Peyer's patch (tissue), 4 donors: ENCODE measurements around the gene OR51A2. TPM values are rescaled to one million over a fixed set of nuclear protein-coding genes. Genes with fewer than 3 reads are reported as not detected.
"Not testable (repeated sequence)": the region's sequence is repeated elsewhere in the genome, so short reads cannot be mapped to it uniquely, and the experiment has no call there.

Experiments used
- DNase-seq, 3 donors: peaks; one replicate each; pipeline ENCODE4 v3.0.0-alpha.2; 2017 to 2019
- H3K27ac ChIP-seq, 4 donors: fragments of 200-600 bp; sonication (generic); one replicate each; pipeline ENCODE4 v1.5.1; 2016 to 2019
- H3K27me3 ChIP-seq, 2 donors: fragments of 200-600 bp; sonication (generic); one replicate each; pipeline ENCODE4 v1.5.1; 2019
- H3K36me3 ChIP-seq, 3 donors: fragments of 200-600 bp; sonication (generic); one replicate each; pipeline ENCODE4 v1.5.1; 2016 to 2019
- H3K4me1 ChIP-seq, 4 donors: fragments of 200-600 bp; sonication (generic); one replicate each; pipeline ENCODE4 v1.5.1; 2016 to 2019
- H3K4me3 ChIP-seq, 4 donors: fragments of 200-600 bp; sonication (generic); 1 replicate in 3 of 4; 2 replicates in 1 of 4; pipeline ENCODE4 v1.5.1; 2016 to 2019; ENCODE audit warnings: mild to moderate bottlenecking in 1 of 4
- H3K9me3 ChIP-seq, 4 donors: fragments of 200-600 bp; sonication (generic); one replicate each; pipeline ENCODE4 v1.5.1; 2016 to 2019; ENCODE audit warnings: mild to moderate bottlenecking in 1 of 4
- POLR2A ChIP-seq, 2 donors: fragments of 450-650 bp; IDR thresholded peaks; one replicate each; pipeline ENCODE4 v1.5.1; 2017; ENCODE audit warnings: antibody characterized with exemption in 2 of 2, mild to moderate bottlenecking in 2 of 2, moderate library complexity in 2 of 2
- total RNA-seq, 4 donors: library from RNA; depleted of rRNA; stranded (reverse); fragments of >200 nt; gene quantifications; one replicate each; pipeline ENCODE4 v1.1.0, GENCODE V29; 2016
- TF ChIP-seq, protein P1 (sequence below), 6 experiments: fragments of 450-650 bp in 4 of 6; fragments of 200-600 bp in 2 of 6; sonication (generic) in 1 of 6; IDR thresholded peaks; one replicate each; pipeline ENCODE4 v1.5.1; 2017 to 2019; ENCODE audit warnings: antibody characterized with exemption in 6 of 6, mild to moderate bottlenecking in 3 of 6, moderate library complexity in 1 of 6

OR51A2 gene, protein sequence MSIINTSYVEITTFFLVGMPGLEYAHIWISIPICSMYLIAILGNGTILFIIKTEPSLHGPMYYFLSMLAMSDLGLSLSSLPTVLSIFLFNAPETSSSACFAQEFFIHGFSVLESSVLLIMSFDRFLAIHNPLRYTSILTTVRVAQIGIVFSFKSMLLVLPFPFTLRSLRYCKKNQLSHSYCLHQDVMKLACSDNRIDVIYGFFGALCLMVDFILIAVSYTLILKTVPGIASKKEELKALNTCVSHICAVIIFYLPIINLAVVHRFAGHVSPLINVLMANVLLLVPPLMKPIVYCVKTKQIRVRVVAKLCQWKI
- not detected for total RNA-seq

- not testable (repeated sequence) for H3K4me3 ChIP-seq, H3K27me3 ChIP-seq, DNase-seq, H3K9me3 ChIP-seq, H3K27ac ChIP-seq, H3K36me3 ChIP-seq, H3K4me1 ChIP-seq
These were observed at the start of gene OR51A2 for GRCh38 chr11:4955613-4956012. TSS of gene OR51A2 (minus strand) at chr11:4955713. CDS start at chr11:4955713, 0 bp downstream.

- H3K36me3 ChIP-seq: no peaks in the 10 kb centered on the region
- no peaks in the 10 kb centered on the region for H3K27me3 ChIP-seq
- no peak overlapping the region for H3K27ac ChIP-seq
- TF ChIP-seq, protein P1, sequence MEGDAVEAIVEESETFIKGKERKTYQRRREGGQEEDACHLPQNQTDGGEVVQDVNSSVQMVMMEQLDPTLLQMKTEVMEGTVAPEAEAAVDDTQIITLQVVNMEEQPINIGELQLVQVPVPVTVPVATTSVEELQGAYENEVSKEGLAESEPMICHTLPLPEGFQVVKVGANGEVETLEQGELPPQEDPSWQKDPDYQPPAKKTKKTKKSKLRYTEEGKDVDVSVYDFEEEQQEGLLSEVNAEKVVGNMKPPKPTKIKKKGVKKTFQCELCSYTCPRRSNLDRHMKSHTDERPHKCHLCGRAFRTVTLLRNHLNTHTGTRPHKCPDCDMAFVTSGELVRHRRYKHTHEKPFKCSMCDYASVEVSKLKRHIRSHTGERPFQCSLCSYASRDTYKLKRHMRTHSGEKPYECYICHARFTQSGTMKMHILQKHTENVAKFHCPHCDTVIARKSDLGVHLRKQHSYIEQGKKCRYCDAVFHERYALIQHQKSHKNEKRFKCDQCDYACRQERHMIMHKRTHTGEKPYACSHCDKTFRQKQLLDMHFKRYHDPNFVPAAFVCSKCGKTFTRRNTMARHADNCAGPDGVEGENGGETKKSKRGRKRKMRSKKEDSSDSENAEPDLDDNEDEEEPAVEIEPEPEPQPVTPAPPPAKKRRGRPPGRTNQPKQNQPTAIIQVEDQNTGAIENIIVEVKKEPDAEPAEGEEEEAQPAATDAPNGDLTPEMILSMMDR (IDR thresholded peaks at IDR 0.05): peak in 3 of 6 experiments; percentile 37 to 45 (median 41)
- no peak for TF ChIP-seq POLR2A (IDR thresholded peaks at IDR 0.05)
- no peak overlapping the region for H3K4me3 ChIP-seq
- DNase-seq: peak in 1 of 3 donors; percentile 53
- H3K9me3 ChIP-seq: no peaks in the 10 kb centered on the region
- H3K4me1 ChIP-seq: no peaks in the 10 kb centered on the region
These were observed 49.1 kb upstream of the OR51A2 start for GRCh38 chr11:5004424-5005274.

DNA sequence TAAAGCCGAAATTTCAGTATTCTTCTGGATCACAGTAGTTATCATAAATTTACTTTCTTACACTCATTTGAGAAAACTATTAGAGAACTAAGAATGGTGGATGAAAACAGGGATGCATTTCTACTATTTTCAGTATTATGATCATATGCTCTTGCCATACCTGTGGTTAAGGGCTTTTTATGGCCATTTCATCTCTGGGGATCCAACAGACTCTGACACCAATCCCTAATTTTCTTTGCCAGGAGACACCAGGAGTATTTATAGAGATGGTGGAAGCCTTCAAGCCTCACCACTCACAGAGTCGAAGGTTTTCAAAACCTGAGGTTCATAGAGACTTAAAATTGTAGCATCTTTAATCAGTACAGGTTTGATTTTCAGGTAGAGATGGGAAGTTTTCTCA is 39.0 kb upstream of the OR51A2 start, which contains the start of gene OR51L1:
Gene OR51L1, plus strand, starts transcription at position 301 of the 400 bp plus-strand sequence. CDS start 4,132 bp downstream, outside the sequence.
- no peaks in the 10 kb centered on the region for H3K9me3 ChIP-seq
- H3K27ac ChIP-seq: no peak within 1 kb of the TSS
- no peaks in the 10 kb centered on the region for H3K36me3 ChIP-seq
- H3K4me3 ChIP-seq: no peak within 1 kb of the TSS
- H3K4me1 ChIP-seq: no peaks in the 10 kb centered on the region
- no peak for DNase-seq
- TF ChIP-seq, protein P1 (IDR thresholded peaks at IDR 0.05): no peak
- no peak for TF ChIP-seq POLR2A (IDR thresholded peaks at IDR 0.05)
- H3K27me3 ChIP-seq: no peaks in the 10 kb centered on the region

GRCh38 chr11:4991060-4991459 is 35.5 kb upstream of the OR51A2 start:
- no peak overlapping the region for H3K27ac ChIP-seq
- no peaks in the 10 kb centered on the region for H3K9me3 ChIP-seq
- H3K4me1 ChIP-seq: no peaks in the 10 kb centered on the region
- no peak for TF ChIP-seq POLR2A (IDR thresholded peaks at IDR 0.05)
- TF ChIP-seq, protein P1 (IDR thresholded peaks at IDR 0.05): no peak
- H3K4me3 ChIP-seq: no peak overlapping the region
- no peaks in the 10 kb centered on the region for H3K27me3 ChIP-seq
- no peak for DNase-seq
- no peaks in the 10 kb centered on the region for H3K36me3 ChIP-seq

GRCh38 chr11:4983841-4984240 is 28.3 kb upstream of the OR51A2 start:
- TF ChIP-seq POLR2A (IDR thresholded peaks at IDR 0.05): no peak
- TF ChIP-seq, protein P1 (IDR thresholded peaks at IDR 0.05): no peak
- H3K4me3 ChIP-seq: no peak overlapping the region
- H3K9me3 ChIP-seq: no peaks in the 10 kb centered on the region
- H3K27ac ChIP-seq: no peak overlapping the region
- no peaks in the 10 kb centered on the region for H3K36me3 ChIP-seq
- DNase-seq: no peak
- no peaks in the 10 kb centered on the region for H3K27me3 ChIP-seq
- H3K4me1 ChIP-seq: no peaks in the 10 kb centered on the region

- no peak overlapping the region for H3K4me3 ChIP-seq
- H3K36me3 ChIP-seq: no peaks in the 10 kb centered on the region
- no peaks in the 10 kb centered on the region for H3K9me3 ChIP-seq
- no peaks in the 10 kb centered on the region for H3K4me1 ChIP-seq
- H3K27me3 ChIP-seq: no peaks in the 10 kb centered on the region
- no peak overlapping the region for H3K27ac ChIP-seq
- DNase-seq: no peak
- TF ChIP-seq POLR2A (IDR thresholded peaks at IDR 0.05): no peak
- TF ChIP-seq, protein P1 (IDR thresholded peaks at IDR 0.05): no peak
These were observed 27.2 kb upstream of the OR51A2 start for GRCh38 chr11:4982678-4983077.
